Measurements from ENCODE around the gene EYS.
A peak's percentile ranks its signal among the peaks of the same experiment; 100 is the strongest.

EYS gene

DNA sequence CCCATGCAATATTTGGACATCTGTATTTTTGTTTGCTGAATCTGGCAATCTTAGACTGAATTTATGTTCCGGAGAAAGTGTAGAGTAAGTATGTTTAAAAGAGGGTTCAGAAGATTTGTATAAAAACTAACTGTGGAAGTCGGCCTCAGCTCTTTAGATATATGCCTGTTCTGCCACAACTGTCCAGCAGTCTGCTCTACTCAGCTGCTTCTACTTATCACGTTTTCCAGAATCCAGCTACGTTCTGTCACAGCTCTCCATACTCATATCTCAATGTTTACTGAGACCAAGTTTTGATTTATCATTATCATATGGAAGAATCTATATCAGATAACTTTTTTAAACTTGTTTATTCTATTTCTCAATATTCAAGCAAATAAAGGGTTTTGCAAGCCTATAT, 721.3 kb downstream of the EYS start:
- no peak for TF ChIP-seq RARB (CRISPR knock-in tag; IDR thresholded peaks at IDR 0.05)
- TF ChIP-seq ZFP30 (CRISPR knock-in tag; IDR thresholded peaks at IDR 0.05), result no peak
- TF ChIP-seq PATZ1 (CRISPR knock-in tag; IDR thresholded peaks at IDR 0.05; ENCODE audit: borderline replicate concordance), result no peak
- no peak for TF ChIP-seq BACH2 (CRISPR knock-in tag; IDR thresholded peaks at IDR 0.05; ENCODE audit: borderline replicate concordance)
- no peak for TF ChIP-seq OSR1 (CRISPR knock-in tag; IDR thresholded peaks at IDR 0.05)
- no peak for TF ChIP-seq ZNF8 (CRISPR knock-in tag; IDR thresholded peaks at IDR 0.05)
- TF ChIP-seq GLIS3 (CRISPR knock-in tag; IDR thresholded peaks at IDR 0.05), result no peak
- TF ChIP-seq CREB5 (CRISPR knock-in tag; IDR thresholded peaks at IDR 0.05; ENCODE audit: low read depth), result no peak
- TF ChIP-seq ARNTL (CRISPR knock-in tag; IDR thresholded peaks at IDR 0.05; ENCODE audit: borderline replicate concordance, low read depth), result no peak
- TF ChIP-seq ZNF565 (CRISPR knock-in tag; conservative IDR thresholded peaks at IDR 0.05; ENCODE audit: low read depth), result no peak
- no peak for TF ChIP-seq TCF4 (CRISPR knock-in tag; IDR thresholded peaks at IDR 0.05; ENCODE audit: borderline replicate concordance)
- no peak for TF ChIP-seq ZC3H10 (CRISPR knock-in tag; IDR thresholded peaks at IDR 0.05)
- TF ChIP-seq TSHZ2 (CRISPR knock-in tag; IDR thresholded peaks at IDR 0.05), result no peak
- no peak for TF ChIP-seq TOX (CRISPR knock-in tag; IDR thresholded peaks at IDR 0.05; ENCODE audit: borderline replicate concordance)
- TF ChIP-seq ZFP3 (CRISPR knock-in tag; IDR thresholded peaks at IDR 0.05), result no peak
- TF ChIP-seq, protein P1, sequence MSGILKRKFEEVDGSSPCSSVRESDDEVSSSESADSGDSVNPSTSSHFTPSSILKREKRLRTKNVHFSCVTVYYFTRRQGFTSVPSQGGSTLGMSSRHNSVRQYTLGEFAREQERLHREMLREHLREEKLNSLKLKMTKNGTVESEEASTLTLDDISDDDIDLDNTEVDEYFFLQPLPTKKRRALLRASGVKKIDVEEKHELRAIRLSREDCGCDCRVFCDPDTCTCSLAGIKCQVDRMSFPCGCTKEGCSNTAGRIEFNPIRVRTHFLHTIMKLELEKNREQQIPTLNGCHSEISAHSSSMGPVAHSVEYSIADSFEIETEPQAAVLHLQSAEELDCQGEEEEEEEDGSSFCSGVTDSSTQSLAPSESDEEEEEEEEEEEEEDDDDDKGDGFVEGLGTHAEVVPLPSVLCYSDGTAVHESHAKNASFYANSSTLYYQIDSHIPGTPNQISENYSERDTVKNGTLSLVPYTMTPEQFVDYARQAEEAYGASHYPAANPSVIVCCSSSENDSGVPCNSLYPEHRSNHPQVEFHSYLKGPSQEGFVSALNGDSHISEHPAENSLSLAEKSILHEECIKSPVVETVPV (CRISPR knock-in tag; IDR thresholded peaks at IDR 0.05), result no peak
- no peak for TF ChIP-seq ISL1 (CRISPR knock-in tag; IDR thresholded peaks at IDR 0.05)
- TF ChIP-seq, protein P2, sequence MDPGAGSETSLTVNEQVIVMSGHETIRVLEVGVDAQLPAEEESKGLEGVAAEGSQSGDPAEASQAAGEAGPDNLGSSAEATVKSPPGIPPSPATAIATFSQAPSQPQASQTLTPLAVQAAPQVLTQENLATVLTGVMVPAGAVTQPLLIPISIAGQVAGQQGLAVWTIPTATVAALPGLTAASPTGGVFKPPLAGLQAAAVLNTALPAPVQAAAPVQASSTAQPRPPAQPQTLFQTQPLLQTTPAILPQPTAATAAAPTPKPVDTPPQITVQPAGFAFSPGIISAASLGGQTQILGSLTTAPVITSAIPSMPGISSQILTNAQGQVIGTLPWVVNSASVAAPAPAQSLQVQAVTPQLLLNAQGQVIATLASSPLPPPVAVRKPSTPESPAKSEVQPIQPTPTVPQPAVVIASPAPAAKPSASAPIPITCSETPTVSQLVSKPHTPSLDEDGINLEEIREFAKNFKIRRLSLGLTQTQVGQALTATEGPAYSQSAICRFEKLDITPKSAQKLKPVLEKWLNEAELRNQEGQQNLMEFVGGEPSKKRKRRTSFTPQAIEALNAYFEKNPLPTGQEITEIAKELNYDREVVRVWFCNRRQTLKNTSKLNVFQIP (CRISPR knock-in tag; IDR thresholded peaks at IDR 0.05; ENCODE audit: borderline replicate concordance, low read depth), result no peak
- no peak for TF ChIP-seq CSDC2 (CRISPR knock-in tag; IDR thresholded peaks at IDR 0.05)
- no peak for TF ChIP-seq PPARA (CRISPR knock-in tag; IDR thresholded peaks at IDR 0.05; ENCODE audit: borderline replicate concordance)
- peak; percentile 31; the same call in 1 of the 3 replicates for ATAC-seq

GRCh38 chr6:64984948-64985347, 722.1 kb downstream of the EYS start:
- ATAC-seq, result no peak
- no peak for TF ChIP-seq TSHZ2 (CRISPR knock-in tag; IDR thresholded peaks at IDR 0.05)
- no peak for TF ChIP-seq ZC3H10 (CRISPR knock-in tag; IDR thresholded peaks at IDR 0.05)
- no peak for TF ChIP-seq GLIS3 (CRISPR knock-in tag; IDR thresholded peaks at IDR 0.05)

Measured in SK-N-SH treated with all-trans-retinoic acid at 6 μM for 48 hours (cell line).